ENCODE data around the gene LMBR1.

GRCh38 chr7:156659961-156660360 is 233.0 kb downstream of the LMBR1 start:
- no peak for TF ChIP-seq SUZ12 (IDR thresholded peaks at IDR 0.05; ENCODE audit: extremely low read depth, insufficient read depth, insufficient read length)
- no peak for TF ChIP-seq ZNF274 (IDR thresholded peaks at IDR 0.05; ENCODE audit: low read depth, low read length)

Data from NT2/D1 (cell line).